Stimulated activated CD8-positive, alpha-beta memory T cell treated with anti-CD3 and anti-CD28 coated beads, Interleukin-7, amount 100 ng/mL, for 4 hours (primary cell): ENCODE results near the gene AGBL1.
"Not testable (repeated sequence)": the region's sequence is repeated elsewhere in the genome, so short reads cannot be mapped to it uniquely, and the experiment has no call there.

Experiments used
- DNase-seq, 2 donors: peaks; one replicate each; pipeline ENCODE4 v3.0.0-alpha.2; 2020; ENCODE audit warnings: low read depth in 2 of 2

Gene AGBL1

DNA sequence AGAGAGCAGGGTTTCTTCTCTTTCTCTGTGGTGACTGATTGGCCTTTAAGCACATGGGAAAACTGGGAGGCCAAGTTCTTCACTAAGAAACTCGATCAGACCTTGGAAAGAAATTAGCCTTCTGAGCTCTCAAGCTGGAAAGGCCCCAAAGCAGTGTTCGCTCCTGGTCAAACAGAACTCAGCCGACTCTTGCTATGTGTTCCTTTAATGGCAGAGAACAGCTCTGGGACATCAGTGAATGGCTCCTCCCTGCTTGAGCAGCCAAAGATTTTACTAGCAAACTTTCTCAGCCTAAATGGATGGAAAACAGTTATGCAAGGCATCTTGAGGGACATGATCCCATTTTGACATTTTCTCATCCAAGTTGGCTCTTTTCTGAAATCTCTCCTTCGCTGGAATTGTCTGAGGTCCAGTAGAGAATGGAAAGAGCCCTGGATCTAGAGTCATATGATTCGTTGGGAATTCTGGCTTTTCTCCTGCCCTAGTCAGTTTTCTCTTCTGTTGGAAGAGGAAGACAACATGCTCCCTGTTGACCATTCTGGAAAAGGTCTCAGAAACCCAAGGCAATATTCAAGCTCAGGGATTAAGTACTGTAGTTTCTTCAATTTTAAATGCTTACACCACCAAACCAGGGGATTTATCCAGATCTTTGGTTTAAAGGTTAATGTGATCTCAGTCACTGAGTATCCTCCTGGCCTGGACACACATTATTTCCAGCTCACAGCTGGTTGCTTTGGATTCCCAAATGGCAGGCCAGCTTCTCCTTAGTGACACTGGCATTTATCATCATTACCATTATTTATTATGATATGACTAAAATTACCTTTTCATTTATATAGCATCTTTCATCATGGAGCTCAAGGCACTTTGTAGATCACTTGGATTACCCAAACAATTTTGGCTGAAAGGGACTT lies 319.6 kb downstream of the AGBL1 start:
- no peak for DNase-seq

DNA sequence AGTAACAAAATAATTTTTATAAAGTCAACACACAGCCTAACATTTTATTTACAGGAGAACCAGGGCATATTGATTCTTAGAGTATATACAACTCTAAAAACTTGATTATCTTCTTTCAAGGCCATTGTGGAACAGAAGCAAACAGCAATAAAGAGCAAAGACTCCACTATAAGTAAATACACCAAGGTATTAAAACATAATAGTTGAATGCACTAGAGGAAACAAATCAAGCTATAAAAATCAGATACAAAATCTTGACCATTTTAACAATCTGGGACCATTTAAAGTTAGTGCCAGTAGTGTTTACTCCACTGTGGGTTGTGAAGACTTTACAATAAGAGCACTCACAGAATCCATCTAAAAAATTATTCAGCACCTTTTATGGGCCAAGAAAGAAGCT lies 323.6 kb downstream of the AGBL1 start:
- no peak for DNase-seq

DNA sequence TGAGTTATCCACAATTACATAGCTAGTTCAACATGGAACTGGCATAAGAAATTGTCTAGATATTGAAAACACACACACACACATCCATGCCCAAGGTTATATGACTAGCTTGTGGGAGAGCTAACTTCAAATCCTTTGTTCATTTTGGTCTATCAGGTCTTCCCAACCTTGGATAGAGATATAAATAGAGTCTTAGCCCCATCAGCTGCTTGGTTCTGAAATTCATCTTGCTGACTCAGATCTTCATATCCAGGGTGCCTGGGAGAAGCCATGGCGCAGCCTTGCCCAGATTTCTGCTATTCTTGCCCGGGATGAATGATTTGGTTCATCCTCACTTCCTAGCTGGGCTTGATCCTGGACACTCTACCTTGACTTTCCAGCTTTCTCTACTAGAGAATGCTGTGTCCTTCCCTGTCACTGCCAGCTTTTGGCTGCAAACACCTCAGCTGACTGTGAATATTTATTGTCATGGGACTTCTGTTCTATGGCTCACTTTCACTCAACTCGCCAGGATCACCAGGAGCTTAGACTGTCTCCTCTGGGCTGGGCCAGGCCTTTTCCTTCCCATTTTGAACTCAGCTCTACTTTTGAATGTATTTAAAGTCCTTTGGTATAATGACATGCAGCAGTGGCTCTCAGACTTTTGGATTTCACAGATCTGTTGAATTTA lies 324.4 kb downstream of the AGBL1 start:
- no peak for DNase-seq

DNA sequence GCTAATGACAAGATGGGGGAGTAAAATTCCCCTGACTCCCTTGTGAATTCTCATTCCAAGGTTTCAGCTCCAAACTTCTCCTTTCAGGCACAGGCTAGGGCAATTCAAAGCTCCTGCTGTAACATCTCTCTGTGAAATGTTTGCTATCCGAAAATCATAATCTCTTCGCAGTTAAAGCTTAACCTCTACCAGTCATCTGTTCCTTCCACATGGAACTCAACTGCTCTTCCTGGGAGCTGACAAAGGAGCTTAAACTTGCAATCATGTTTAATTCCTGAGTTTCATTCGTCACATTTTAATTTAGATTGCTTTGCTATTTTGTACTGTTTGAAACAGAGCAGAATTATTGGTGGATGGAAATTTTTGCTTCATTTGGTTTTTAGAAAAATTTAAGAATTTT lies 328.6 kb downstream of the AGBL1 start:
- no peak for DNase-seq

DNA sequence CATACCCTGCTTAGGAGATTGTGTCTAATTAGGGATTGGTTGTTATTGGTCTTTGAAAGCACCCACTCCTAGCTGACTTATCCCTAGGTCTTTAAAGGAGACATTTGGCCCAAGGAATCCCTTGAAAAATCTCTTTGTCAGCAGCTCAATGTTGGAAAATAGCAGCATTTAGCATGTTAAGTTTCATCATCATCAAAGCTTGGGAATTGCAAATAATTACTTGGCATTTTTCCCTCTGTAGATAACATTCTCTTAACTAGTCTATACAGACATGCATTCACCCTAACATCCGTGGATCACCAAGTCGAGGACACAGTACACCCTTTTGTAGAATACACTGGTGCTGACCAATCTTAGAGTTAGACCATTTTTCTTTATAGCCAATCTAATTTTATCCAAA lies 332.2 kb downstream of the AGBL1 start:
- DNase-seq = no peak

DNA sequence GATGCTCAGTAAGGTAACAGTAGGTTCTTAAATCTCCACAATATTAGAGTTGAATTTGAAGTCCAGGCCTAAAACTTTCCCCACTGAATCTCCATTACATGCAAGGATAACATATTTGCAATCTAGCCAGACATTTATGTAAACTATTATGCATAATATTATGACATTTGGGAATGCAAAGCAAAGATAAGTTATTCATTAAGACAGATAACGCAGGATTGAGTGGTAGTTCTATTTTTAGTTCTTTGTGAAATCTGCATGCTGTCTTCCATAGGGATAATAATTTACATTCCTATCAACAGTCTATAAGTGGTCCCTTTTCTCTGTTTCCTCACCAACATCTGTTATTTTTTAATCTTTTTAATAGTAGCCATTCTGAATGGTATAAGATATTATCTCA lies 333.5 kb downstream of the AGBL1 start:
- DNase-seq = no peak

DNA sequence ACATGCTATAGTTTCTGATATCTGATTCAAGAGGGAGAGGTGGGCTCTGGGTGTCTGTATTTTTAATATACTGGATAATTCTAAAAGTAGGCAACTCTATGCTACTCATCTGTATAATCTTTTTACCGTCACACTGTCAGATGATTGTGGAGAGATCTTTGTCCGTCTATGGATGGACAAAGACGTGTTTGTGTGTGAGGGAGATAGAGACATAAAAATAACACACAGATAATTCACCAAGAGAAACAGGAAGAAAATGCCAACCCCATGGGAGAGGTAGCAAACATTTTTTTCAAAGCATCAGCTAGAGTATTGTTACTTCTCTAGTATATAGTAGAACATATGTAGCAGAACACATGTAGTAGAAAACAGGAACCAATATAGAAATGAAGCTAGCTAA lies 346.1 kb downstream of the AGBL1 start:
- no peak for DNase-seq

DNA sequence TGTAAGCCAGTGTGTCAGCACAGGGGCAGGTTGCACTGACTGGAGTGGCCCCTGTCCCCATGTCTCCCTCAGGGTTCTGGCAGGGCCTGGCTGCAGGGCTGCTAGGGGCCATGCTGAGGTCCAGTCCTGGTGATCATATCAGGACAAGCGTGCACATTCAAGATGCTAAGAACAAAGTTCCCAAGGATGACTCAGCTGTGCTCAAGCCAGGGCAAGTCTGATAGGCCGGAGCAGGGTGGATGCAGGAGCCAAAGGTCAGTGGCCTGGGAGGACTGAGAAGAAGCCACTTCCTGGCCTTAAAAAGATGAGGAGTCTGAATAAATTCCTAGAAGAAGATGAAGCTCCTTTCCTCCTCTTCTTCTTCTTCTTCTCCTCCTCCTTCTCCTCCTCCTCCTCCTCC lies 353.2 kb downstream of the AGBL1 start:
- DNase-seq = no peak

DNA sequence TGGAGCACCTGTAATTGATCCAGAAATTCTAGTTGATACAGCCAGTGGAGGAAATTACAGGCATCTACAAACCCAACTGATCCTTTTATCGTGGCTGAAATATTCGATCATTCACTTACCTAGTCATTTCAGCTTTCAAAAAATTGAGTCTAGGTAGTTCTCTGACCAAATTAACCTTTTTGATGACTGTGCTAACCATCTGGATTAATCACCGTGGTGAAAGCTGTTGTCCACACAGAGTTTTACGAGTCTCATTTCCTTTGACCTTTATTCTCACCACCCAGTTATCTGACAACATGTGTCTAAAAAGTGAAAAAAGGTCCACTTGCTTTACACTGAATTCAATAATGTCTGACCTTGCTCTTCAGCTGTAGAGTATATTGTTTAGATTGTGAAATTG lies 354.3 kb downstream of the AGBL1 start:
- DNase-seq = no peak

DNA sequence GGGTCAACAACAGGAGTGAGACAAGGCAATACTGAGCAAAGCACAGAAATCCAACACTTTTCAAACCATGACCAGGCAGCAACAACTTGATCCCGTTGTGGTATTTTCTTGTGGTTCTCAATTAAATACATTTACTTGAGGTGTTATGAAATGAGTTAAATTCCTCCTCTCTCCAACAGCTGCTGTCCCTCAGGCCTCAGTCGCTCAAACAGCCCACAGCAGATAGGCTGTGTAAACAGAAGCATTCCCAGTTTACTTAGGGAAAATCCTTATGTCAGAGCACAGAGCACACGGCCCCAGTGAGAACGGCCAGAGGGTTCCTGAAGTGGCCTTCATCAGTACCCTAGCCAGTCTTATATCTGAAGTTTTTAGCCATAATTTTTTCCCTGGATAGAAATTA lies 359.9 kb downstream of the AGBL1 start:
- DNase-seq = no peak

DNA sequence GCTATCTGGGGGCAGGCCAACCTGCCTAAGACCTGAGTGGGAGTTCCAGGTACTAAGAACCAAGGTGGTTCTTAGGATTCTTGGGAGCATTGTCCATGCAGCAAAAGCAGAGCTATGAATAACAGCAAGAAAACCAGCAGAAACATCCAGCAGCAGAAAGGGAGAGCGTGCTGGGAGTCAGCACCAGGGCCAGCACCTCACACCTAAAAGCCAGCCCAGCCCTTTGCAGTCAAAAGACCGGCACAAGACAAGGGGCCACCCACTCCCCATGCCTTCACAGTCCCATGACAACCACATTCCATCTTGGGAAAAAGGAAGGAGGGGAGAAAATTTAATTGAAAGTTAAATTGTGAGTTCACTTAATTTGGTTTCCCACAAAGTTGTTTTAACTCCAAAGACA lies 364.9 kb downstream of the AGBL1 start:
- DNase-seq = no peak

DNA sequence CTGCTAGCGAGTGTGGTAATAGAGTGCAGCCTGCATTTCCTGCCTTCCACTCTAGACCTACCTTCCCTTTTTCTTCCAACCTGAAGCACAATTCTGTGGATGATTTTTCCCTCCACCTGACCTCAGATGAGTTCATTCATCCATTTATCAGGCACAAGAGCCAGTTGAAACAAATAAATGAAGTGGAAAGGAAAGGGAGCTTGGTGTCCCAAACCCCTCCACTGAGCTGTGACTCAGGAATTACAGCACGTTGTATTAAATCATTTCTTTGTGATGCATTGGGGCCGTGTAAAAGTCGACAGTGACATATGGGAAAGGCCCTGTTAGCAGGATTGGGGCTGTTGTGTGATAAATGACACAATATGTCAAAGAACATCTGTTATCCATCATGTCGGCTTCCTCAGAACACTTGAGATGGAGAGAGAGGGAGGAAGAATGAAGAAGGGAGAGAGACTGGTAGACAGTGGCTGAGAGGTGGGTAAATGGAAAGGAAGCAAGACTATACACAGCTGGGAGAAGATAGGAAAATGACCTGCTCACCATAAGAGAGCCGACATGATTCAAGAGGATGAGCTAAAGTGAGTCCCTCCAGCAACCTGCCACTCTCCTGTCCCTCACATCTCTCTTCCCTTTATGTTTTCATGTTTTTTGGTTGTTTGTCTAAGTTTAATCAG lies 366.0 kb downstream of the AGBL1 start:
- DNase-seq = no peak

DNA sequence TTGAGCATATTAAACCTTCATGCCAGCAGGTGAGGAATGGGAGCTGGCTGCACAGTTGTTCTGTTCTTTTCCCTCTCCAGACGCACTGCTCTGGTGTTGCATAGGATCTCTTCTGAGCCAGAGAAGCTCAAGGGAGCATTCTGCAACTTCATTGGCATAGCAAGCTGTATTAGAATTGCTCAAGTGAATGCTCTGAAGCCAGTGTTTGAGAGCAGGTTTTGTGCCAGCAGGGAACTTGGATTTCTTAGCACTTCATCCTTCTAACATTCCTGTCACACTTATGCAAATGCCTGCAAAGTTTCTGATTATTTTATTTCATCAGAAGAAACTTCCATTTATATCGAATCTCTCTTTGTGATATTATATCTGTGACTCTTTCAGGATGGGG lies 366.6 kb downstream of the AGBL1 start:
- DNase-seq = no peak

DNA sequence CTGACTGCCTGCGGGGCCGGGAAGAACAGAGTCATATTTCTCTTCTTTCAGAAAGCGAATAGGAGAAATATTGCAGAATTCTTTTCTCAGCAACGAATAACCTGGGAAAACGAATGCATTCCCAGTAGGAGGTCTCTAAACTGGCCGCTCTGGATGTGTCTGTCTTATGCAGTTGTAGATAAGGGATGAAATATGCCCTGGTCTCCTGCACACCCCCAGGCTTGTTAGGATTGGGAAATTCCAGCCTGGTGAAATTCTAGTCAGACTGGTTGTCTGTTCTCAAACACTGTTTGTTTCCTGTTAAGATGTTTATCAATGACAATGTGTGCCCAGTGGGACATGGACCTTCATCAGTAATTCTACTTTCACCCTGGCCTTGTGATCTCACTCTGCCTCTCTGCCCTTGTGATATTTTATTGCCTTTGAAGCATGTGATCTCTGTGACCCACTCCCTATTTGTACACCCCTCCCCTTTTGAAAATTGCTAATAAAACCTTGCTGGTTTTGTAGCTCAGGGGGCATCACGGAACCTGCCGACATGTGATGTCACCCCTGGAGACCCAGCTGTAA lies 385.9 kb downstream of the AGBL1 start:
- DNase-seq = not testable (repeated sequence)

DNA sequence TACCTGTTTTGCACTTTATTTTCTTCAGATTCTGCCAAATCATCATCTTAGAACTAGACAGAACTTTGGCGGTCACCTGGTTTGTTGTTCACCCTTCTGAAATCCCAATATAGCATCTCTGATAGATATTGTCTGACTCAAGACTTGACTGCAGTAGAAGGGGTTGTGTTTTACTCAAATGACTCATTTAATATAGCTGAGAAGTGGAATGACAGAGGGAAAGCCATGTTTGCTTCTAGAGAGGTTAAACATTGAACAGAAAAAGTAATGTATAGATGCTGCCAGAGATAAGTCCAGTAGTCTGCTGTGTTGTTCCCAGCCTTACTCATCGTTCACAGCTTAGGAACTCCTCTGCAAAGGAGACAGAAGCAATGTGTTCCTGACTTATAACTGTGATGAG lies 402.0 kb downstream of the AGBL1 start:
- DNase-seq = no peak

DNA sequence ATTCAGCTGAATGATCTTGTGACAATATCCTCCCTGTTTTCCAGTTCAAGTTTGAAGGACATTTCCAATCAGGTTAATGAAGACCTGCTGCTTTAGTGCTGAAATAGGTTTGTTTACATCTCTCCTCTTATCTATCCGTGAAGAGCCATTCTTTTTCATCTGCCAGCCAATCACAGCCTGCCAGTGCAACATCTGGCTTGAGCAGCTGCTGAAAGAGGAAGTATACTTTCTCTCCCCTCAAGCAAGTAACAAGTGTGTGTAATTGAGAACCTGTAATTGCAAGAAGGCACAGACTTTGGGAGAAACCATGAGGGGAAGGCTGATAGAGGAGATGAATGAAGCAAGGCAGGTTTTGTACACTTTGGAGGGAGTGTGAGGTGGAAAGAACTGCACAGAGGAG lies 404.3 kb downstream of the AGBL1 start:
- no peak for DNase-seq

DNA sequence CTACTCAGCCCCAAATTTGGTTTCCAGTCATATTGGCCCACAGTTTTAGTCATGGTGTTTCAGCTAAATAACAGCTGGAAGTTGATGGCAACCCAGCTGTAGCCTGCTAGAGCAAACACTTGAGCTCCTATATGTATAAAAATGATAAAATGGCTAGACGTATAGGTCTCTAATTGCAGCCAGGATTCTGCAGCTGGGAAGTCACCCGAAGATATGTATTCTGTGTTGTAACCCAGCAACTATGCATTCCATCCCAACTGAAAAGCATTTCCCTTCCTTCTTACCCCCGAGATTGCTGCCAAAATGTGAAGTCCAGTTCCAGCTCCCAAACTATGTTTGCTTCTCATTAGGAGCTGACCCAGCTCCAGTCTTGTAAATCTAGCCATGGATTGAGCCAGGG lies 408.4 kb downstream of the AGBL1 start:
- no peak for DNase-seq

DNA sequence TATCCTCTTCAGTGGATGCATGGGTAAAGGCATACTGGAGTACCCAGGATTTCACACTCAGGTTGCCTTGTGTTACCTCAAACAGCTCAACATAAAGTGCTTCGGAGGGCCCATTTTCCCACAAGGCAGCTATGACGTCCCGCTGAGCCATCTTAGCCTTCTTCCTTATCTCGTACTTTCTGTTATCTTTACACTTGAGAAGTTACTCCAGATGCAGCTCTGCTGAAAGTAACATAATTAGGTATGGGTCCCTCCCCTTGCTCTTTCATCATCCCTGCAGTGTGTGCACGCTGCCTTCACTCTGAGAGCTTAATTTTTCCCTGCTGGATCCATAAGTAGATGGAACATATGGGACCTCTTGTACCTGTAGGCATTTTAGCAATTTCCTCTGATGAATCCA lies 410.3 kb downstream of the AGBL1 start:
- no peak for DNase-seq

DNA sequence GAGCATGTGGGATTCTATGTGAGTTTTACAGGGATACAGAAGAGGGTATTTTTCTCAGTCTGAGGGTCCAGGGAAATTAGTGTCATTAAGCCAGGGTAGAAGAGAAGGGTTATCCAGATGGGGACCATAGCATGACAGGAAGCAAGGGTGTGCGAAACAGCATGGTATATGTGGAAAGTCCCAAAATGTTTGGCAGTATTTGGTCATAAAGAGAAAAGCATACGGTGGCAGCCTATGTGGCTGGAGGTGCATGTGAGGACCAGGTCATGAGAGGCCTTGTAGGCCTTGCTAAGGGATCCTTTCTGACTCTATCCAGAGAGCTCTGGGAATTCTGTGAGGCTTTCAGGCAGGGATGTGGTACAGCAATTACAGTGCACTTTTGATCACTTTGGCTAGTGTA lies 411.4 kb downstream of the AGBL1 start:
- DNase-seq = no peak

DNA sequence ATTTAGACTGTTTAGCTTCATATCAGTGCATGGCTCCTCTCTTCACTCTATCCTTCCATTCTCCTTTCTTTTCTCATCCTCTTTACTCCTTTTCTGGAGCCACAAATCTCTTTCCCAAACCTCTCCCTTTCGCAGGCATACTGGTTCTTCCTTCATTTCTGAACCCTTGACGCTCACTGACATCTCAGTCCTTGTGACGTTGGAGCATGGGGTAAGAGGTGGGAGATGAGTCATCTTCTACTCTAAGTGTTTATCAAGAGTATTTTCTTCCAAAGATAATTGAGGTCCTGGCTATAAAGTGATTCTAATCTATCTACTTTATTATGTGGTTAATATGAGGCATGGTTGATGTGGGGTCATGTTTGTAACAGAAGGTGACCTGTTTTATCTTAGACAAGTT lies 414.2 kb downstream of the AGBL1 start:
- DNase-seq = no peak

DNA sequence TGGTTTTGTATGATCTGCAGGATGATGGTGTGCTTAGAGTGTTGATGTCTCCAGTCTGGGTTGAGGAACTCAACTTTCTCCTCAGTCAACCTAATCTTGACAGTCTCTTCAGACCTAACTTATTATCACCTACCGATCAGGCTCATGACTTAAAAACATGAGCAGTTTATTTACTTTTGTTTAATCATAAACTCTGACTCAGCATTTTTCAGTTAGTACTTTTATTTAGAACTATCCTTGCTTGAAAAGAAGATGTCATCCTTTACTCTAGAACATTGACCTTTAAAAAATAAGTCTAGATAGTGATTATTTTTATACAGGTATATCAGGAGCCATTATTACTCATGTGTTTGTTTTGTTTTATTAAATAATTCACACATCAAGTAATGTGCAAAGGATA lies 414.8 kb downstream of the AGBL1 start:
- no peak for DNase-seq

DNA sequence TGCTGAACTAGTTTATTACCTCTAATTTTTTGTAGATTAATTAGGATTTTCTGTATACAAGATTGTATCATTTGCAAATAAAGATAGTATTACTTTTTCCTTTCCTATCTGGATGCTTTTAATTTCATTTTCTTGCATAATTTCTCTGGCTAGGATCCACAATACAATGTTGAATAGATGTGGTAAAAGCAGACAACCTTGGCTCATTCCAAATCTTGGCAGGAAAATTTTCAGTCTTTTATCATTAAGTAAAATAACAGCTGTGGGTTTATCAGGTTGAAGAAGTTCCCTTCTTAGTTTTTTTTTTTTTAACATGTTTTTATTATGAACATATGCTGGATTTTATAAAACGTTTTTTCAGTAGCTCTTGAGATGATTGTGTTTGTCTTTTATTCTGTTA lies 422.6 kb downstream of the AGBL1 start:
- DNase-seq = no peak

DNA sequence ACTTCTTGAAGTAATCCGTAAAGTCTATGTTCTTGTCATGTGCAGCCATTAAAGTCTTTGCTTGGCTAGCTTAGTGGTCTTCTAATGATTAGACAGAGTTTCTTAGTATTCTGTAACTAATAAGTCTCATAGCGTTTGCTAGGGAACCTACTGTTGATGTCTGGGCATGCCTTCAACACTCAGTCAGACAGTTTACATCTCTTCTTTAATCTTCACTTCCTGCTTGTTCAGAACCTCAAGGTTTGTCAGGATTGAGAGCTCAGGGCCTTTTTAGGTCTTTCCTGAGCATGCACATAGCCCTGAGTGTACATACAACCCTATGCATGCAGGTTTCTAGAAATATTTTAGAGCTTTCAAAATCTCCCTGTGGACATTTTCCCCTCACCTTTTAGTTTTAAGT lies 426.3 kb downstream of the AGBL1 start:
- DNase-seq = no peak
